Measurements from ENCODE around the gene BLOC1S1. TPM values are rescaled to one million over a fixed set of nuclear protein-coding genes. Genes with fewer than 3 reads are reported as not detected.

The BLOC1S1 gene
- 117 to 155 TPM (median 149 TPM) in 5 replicates for total RNA-seq (2022; extraction: Qiagen RNA extraction)

DNA sequence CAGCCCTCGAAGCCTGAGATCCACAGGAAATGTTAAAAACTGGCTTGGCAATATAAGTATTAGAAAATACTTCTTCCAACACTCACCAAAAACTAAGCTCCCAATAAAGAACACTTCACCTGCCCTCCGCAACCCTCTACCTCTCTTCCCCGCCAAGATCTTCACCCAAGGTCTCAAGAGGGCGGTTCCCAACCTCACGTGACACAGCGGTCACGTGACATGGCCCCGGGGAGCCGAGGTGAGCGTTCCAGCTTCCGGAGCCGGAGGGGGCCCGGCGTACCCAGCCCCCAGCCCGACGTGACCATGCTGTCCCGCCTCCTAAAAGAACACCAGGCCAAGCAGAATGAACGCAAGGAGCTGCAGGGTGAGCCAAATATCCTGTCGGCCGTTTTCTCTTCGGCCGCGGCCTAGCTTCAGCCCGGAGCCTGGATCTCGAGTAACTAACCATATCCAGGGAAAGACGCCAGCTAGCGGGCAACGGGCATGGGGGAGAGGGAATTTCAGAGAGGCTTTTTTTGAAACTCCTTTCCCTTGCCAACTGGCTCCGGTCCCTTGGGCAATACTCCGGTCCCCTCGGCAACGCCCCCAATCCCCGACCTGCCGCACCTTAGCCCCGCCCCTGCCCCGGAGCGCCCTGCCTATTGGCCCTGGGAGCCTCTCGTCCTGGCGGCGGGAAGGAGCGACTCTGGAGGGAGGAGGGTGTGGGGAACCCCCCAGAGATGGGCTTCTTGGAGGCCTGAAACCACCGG is at the start of gene BLOC1S1:
BLOC1S1 (plus strand) TSS at position 214 of the 749 bp plus-strand sequence; CDS start at position 220, 6 bp downstream.

DNA sequence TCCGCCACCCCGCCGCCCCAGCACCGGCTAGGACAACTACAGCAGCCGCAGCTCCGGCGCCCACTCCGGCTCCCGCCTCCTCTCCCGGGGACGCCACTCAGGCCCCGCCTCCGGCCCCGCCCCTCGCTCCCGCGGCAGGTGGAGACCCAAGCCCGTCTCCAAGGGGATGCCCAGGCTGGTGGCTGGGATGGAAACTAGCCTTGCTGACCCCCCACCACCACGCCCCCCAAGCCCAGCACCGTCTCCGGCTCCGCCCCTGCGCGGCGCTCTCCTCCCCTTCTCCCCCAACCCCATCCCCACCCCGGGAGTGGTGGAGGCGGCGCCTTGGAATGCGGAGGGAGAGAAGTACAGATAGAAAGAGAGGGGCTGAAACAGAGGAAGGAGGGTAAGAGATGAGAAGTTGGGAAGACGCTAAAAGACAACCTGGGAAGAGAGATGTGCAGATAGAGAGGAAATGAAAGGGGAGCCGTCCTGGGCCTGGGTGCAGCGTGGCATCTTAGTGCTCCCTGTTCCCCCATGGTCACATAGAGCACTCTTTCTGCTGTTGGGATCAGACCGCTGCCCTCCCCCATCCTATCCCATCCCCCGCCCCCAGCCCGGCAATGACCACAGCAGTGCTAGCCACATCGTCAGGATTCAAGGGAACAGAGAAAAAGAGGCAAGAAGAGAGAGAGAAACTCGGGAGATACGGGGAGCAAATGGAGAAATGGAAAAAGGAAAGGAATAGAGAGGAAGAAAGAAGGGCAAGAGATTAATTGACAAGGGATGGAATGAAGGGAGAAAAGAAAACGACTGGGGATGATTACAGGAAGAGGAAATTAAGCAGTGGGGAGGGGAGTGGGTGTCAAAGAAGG is 7.8 kb upstream of the BLOC1S1 start, which contains the start of gene ITGA7:
ITGA7 (minus strand) TSS at position 64 of the 854 bp plus-strand sequence. CDS start 222 bp downstream, outside the sequence.

DNA sequence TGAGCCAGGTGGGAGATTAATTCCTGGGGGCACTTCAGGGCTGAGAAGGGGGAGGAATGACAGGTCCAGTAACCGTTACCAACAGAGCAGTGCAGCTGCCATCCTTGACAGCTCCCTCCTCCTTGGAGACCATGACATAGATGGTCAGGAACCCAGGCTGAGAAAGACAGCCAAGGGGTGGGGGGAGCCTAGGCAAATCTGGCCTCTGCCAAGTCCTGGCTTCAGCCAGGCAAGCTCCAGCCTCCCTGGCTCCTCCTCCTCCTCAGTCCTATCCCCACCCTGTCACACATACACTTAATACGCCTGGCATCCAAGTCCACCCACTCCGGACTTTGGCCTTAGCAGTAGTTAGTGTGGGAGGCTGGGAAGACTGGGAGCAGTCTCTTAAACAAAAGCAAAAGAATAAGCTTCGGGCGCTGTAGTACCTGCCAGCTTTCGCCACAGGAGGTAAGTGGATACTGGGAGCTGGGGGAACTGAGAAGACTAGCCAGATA is 4.3 kb downstream of the BLOC1S1 start, which contains the start of gene RDH5:
RDH5 (plus strand) TSS at position 323 of the 494 bp plus-strand sequence. CDS start 792 bp downstream, outside the sequence.

DNA sequence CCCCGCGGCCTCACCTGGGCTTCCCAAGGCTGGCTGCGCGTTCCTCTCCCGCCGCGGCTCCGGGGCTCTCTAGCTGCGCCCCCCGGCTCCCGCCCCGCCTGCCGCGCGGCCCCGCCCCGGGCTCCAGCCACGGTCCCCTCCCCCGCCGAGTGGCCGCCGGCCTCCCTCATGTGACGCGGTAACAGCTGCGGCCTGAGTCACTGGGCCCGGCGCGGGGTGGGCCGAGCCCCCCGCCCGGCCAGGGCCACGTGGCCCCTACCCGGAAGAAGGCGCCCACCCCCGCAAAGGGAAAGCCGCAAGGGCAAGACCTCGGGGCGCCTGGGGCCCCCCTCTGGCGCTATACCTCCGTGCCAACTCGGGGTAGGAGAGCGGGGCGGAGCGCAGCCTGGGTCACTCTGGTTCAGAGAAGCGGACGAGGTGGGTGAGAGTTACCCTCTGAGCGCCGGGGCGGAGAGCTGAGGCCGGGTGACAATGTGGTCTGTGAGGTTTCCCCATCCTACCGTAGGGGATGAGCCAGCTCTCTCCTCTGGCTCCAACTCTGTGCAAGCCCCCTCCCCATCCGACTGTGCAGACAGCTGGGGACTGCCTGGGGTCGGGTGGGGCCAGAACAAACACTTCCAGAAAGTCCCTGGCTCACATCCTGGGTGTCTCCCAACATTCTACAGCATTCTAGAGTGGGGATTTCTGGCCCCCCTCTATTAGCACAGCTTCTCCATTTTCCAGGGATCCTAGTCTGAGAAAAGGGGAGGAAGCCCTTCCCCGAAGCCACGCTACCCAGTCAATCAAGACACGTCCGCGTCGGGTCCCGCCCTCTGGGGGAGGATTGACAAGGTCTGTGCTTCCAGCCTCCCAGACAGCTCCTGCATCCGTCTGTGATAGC is 13.3 kb downstream of the BLOC1S1 start, which contains the start of gene CD63:
CD63 (minus strand) TSS at position 71 of the 880 bp plus-strand sequence. CDS start 668 bp downstream, outside the sequence.

DNA sequence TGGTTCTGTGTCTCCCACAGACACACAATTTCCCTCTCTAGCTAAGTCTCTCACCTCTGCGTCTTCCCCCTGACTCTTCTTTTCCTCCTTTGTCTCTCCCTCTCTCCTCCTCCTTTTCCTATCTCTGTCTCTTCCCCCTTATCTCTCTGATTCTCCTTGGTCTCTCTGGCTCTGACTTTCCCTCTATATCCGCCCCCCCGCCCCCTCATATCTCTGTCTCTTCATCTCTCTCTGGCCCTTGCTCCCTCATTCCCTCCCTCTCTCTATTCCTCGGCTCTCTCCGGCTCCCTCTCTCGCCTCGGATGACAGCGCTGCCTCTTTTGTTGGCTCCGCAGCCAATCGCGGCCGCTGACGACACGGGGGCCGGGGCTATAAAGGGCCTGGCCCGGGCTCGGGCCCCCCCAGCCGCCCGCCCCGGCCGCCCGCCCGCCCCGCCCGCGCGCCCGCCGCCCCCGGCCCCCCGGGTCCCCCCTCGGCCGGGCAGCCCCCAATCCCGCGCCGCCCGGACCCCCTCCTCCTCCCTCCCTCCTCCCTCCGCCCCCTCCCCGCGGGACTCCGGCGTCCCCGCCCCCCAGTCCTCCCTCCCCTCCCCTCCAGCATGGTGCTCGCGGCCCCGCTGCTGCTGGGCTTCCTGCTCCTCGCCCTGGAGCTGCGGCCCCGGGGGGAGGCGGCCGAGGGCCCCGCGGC is 27.0 kb downstream of the BLOC1S1 start, which contains the start of gene GDF11:
GDF11 (plus strand) TSS at position 404 of the 687 bp plus-strand sequence; CDS start at position 599, 195 bp downstream.

Other genes with a start within 250 kb of the BLOC1S1 start
- not detected in 5 replicates for gene OR6C70, start 245.9 kb upstream of the BLOC1S1 start, total RNA-seq (2022; extraction: Qiagen RNA extraction)
- not detected in 5 replicates for gene OR6C68, start 223.7 kb upstream of the BLOC1S1 start, total RNA-seq (2022; extraction: Qiagen RNA extraction)
- gene OR6C4, start 166.4 kb upstream of the BLOC1S1 start, total RNA-seq (2022; extraction: Qiagen RNA extraction): not detected in 5 replicates
- gene OR2AP1, start 143.6 kb upstream of the BLOC1S1 start, total RNA-seq (2022; extraction: Qiagen RNA extraction): not detected in 5 replicates
- gene OR10P1, start 79.2 kb upstream of the BLOC1S1 start, total RNA-seq (2022; extraction: Qiagen RNA extraction): not detected in 5 replicates
- 1.3 to 1.5 TPM (median 1.3 TPM) in 5 replicates for gene ITGA7, start 8.1 kb upstream of the BLOC1S1 start, total RNA-seq (2022; extraction: Qiagen RNA extraction)
- 1.9 to 2.6 TPM (median 2.1 TPM) in 5 replicates for gene RDH5, start 4.3 kb downstream of the BLOC1S1 start, total RNA-seq (2022; extraction: Qiagen RNA extraction)
- gene CD63, start 13.0 kb downstream of the BLOC1S1 start, total RNA-seq (2022; extraction: Qiagen RNA extraction): 655 to 710 TPM (median 681 TPM) in 5 replicates
- 2.9 to 4.9 TPM (median 3.9 TPM) in 5 replicates for gene GDF11, start 27.1 kb downstream of the BLOC1S1 start, total RNA-seq (2022; extraction: Qiagen RNA extraction)
- gene SARNP, start 101.7 kb downstream of the BLOC1S1 start, total RNA-seq (2022; extraction: Qiagen RNA extraction): 90.0 to 127 TPM (median 91.7 TPM) in 5 replicates
- 67.3 to 104 TPM (median 102 TPM) in 5 replicates for gene ORMDL2, start 102.0 kb downstream of the BLOC1S1 start, total RNA-seq (2022; extraction: Qiagen RNA extraction)
- 19.2 to 27.1 TPM (median 21.6 TPM) in 5 replicates for gene DNAJC14, start 113.5 kb downstream of the BLOC1S1 start, total RNA-seq (2022; extraction: Qiagen RNA extraction)
- 0.35 to 0.85 TPM (median 0.39 TPM) in 5 replicates for gene MMP19, start 126.9 kb downstream of the BLOC1S1 start, total RNA-seq (2022; extraction: Qiagen RNA extraction)
- 40.4 to 44.4 TPM (median 41.2 TPM) in 5 replicates for gene PYM1, start 211.8 kb downstream of the BLOC1S1 start, total RNA-seq (2022; extraction: Qiagen RNA extraction)
- 17.8 to 23.2 TPM (median 20.7 TPM) in 5 replicates for gene DGKA, start 215.1 kb downstream of the BLOC1S1 start, total RNA-seq (2022; extraction: Qiagen RNA extraction)
- gene PMEL, start 250.0 kb downstream of the BLOC1S1 start, total RNA-seq (2022; extraction: Qiagen RNA extraction): 0.70 to 1.5 TPM (median 1.1 TPM) in 5 replicates